GM20000 (cell line): Measurements from ENCODE around the gene SPRR1A.

Experiments
- DNase-seq: peaks from one replicate; pipeline ENCODE4 v3.0.0; 2012; ENCODE audit warnings: low spot score
- TF ChIP-seq, protein P1 (sequence below): IDR thresholded peaks from 2 replicates; pipeline ENCODE4 v1.5.1; 2012; ENCODE audit warnings: mild to moderate bottlenecking, control low read depth; ENCODE audit errors: extremely low read depth, missing control alignments

SPRR1A gene

DNA sequence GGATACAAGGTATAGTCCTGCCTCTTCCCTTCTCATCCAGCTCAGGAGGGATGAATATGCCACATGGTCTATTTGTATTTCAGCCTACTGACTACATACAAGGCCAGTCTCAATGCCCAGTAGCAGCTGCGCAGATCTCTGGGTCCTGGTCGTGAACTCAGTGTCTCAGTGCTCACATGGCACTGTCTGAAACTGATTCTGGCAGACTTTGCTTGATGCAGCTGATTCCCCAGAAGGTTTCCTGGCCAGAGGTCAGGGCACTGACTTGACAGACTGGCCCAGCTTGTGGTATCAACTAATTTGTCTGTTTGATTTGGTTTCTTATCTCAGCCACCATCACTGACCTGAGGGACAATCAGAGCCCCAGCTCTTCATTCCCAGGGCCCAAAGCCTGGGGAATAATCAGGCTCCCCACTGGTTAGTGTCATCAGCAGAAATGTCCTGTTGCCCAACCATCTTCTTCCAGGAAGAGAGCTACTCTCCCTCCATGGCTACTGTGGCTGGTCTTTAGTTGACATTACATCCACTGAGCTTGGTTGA lies 20.9 kb upstream of the SPRR1A start:
- DNase-seq, result no peak
- TF ChIP-seq, protein P1, sequence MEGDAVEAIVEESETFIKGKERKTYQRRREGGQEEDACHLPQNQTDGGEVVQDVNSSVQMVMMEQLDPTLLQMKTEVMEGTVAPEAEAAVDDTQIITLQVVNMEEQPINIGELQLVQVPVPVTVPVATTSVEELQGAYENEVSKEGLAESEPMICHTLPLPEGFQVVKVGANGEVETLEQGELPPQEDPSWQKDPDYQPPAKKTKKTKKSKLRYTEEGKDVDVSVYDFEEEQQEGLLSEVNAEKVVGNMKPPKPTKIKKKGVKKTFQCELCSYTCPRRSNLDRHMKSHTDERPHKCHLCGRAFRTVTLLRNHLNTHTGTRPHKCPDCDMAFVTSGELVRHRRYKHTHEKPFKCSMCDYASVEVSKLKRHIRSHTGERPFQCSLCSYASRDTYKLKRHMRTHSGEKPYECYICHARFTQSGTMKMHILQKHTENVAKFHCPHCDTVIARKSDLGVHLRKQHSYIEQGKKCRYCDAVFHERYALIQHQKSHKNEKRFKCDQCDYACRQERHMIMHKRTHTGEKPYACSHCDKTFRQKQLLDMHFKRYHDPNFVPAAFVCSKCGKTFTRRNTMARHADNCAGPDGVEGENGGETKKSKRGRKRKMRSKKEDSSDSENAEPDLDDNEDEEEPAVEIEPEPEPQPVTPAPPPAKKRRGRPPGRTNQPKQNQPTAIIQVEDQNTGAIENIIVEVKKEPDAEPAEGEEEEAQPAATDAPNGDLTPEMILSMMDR, result no peak

DNA sequence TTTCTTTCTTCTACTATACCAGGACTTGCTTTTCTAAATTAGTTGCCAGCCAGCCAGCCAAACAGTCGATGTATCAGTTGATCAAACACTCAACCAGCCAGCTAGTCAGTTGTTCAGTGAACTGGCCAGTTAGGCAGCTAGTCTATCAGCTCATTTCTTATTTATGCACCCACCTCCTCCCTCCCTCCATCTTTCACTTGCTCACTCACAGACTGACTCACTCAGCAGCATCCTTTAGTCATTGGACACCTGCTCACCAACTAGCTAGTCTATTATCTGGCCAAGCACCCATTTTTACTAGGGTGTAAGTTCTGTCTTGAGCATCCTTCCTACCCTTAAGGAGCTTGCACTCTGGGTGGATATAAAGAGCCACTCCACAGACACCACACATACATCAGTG lies 19.3 kb upstream of the SPRR1A start:
- DNase-seq, result no peak
- TF ChIP-seq, protein P1, result no peak

DNA sequence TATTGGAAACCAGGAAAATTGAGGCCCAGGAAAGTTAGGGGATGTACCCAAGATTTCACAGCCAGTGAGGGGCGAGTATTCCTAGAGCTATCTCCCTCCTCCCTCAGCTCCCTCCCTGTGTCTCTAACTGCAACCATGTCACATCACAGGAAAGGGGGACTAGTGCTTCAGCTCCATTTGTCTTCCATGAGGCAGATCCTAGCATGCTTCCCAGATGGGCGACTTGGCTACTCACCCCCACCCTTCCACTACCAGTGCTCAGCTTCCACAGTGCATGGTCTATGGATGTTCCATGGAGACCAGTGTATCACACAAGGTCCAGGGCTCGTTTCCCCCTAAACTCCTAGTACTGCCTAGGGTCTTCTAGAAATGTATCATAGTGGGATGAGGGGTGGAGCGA lies 18.0 kb upstream of the SPRR1A start:
- DNase-seq, result no peak
- TF ChIP-seq, protein P1, result no peak

DNA sequence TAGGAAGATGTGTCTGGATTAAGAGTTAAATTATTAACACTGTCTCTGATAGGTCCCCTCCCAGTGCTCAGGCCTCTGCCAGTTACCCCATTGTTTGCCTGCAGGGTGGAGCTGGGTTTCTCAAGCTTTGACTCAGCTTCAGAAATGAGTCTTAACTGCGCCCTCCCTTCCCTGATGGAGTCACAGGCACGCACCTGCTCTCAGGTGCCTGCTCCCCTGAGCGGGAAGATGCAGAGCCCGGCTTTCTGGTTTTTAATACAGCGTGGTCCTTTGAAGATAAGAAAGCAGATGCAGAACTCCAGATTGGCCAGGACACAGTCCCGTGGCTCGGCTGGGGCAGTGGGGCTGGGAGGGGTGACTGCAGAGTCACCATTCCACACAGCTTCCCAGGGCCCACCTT lies 16.7 kb upstream of the SPRR1A start:
- DNase-seq, result no peak
- TF ChIP-seq, protein P1, result no peak

DNA sequence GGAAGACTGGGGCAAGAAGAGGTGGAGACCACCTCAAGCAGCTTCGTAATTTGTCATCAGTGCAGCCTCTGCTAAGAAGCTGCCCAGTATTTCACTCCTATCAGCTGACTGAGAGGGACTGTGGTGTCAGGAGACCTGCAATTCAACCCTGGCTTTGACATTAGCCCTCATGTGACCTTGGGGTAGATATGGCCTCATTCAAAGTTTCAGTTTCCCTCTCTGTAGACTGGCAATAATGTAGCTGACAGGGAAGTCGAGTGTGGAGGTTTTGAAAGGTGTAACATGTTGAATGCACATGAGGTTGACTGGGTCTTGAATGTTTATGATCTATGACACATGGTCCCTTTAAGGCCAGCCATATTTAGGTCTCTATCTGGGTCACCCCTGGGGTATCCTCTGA lies 15.6 kb upstream of the SPRR1A start:
- TF ChIP-seq, protein P1, result no peak
- peak; percentile 28 for DNase-seq

DNA sequence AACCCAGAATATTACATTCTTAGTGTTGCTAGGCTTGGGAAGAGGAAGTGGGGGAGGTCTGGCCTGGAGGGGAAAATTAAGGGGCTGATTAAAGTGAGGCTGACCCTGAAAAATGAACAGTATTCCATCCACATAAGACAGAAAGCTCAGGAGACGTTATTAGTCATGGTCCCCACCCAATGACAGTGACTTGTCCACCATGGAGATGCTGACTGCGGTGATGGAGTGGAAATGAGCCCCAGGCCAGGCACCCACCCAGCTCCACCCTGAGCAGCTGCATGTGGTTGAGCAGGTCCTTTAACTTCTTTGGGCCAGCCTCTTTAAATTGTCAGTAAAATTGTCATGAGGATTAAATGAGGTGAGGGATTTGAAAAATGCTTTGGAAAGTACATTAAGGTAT lies 14.8 kb upstream of the SPRR1A start:
- TF ChIP-seq, protein P1, result no peak
- no peak for DNase-seq

DNA sequence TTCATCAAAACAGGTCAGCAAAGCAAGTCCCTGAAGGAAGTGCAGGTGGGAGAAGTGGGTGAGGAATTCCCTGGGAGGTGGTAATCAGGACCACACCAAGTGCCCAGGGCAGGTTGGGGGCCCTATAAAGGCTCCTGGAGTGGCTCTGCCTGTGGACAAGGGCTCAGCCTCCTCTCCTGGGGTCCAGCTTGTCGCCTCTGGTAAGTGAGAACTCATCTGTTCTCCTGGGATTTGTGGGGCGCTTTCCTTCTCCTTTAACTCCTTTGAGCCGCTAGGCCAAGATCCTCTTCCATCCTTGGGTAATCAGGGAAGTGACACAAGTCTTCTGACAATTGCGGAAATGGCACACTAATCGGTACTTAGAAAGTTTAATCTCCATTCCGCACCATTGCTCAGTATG lies 13.4 kb upstream of the SPRR1A start, which contains the start of gene SPRR4:
Gene SPRR4 (plus strand): TSS at position 154 of the 400 bp plus-strand sequence. CDS start 1,243 bp downstream, outside the sequence.
- TF ChIP-seq, protein P1, result no peak
- DNase-seq, result no peak
